ENCODE measurements around the gene GRIN2C. TPM values are rescaled to one million over a fixed set of nuclear protein-coding genes. Genes with fewer than 3 reads are reported as not detected.

Gene GRIN2C
- total and polyA plus RNA-seq, 9 of the 15 experiments (the other 6 are each of a cell fraction or from before 2014, with no cell fraction given), result under 0.01 to 0.33 (median 0.10) TPM; not detected in 2

- intact Hi-C loops (cut with micrococcal nuclease) (loop anchor here (10.0 kb wide), 1 partner anchor 161 kb away; no protein-coding TSS in a partner anchor), in situ Hi-C loops (cut with MboI) (no loop called here)
- Histone ChIP-seq H3K4me2 (ENCODE audit: insufficient read depth, low read length) (peak overlapping the region; percentile 90), H3K9me1 (ENCODE audit: control insufficient read depth, insufficient read depth, low read length) (no peaks in the 10 kb centered on the region), H3K27me3 (ENCODE audit: control insufficient read depth in 2 of 2, insufficient read depth in 2 of 2, low read length in 2 of 2) (no peaks in the 10 kb centered on the region), H3K27ac (ENCODE audit: extremely low read depth, low read depth, low read length) (peak overlapping the region; percentile 95), H3K4me3 (peak overlapping the region; percentile 72), H3K9ac (ENCODE audit: insufficient read depth in 1 of 2, low read depth in 2 of 2, low read length in 2 of 2) (peak overlapping the region; percentile 90 to 97), H3K9me3 (replicated peaks; ENCODE audit: control insufficient read depth, insufficient read depth, low read depth, low read length) (no peaks in the 10 kb centered on the region), H2AFZ (ENCODE audit: low read depth, low read length) (peak overlapping the region; percentile 21; the same call in 1 of the 2 replicates), H3K4me1 (replicated peaks in 1 of 2; ENCODE audit: control insufficient read depth in 2 of 2, insufficient read depth in 2 of 2, low read length in 2 of 2) (peaks cover 63 to 65% of the 10 kb centered on the region in 2 experiments), H3K36me3 (ENCODE audit: control insufficient read depth, insufficient read depth, low read length) (peaks cover 16% of the 10 kb centered on the region; the same call in 1 of the 3 replicates), H4K20me1 (replicated peaks; ENCODE audit: control insufficient read depth, insufficient read depth, low read length) (no peaks in the 10 kb centered on the region; the same call in 1 of the 2 replicates), H3K79me2 (ENCODE audit: control insufficient read depth, insufficient read depth, low read length) (peaks cover 21% of the 10 kb centered on the region)
- DNase-seq (ENCODE audit: extremely low read depth in 1 of 4, low spot score in 3 of 4), result peak in 2 of 4 experiments; percentile 80 to 84
- peak; percentile 91 for FAIRE-seq
- CTCF ChIA-PET (ENCODE audit: low intra/inter-chr PET ratio), result no interaction called here
- POLR2A ChIA-PET, result interaction anchor here (0.7 to 4.2 kb wide), 9 partner anchors 13 to 906 kb away, joined by 3 to 62 read pairs (median 3); partner anchors contain the start of gene GRIN2C
- 26% methylated on average over 5 of the region's 6 CpGs for WGBS (ENCODE audit: insufficient coverage, low coverage, missing lambda C conversion rate)
- ATAC-seq, result peak; percentile 65
- no TSS peak for BruUV-seq (replicated peaks)
- TF ChIP-seq ZFX (CRISPR knock-in tag; IDR thresholded peaks at IDR 0.05), result no peak; the same call in none of the 2 replicates
- TF ChIP-seq ZNF75A (CRISPR knock-in tag; IDR thresholded peaks at IDR 0.05), result 0 out of 2 replicates have a peak, but pooled peaks have one; percentile 6
- TF ChIP-seq NFE2 (IDR thresholded peaks at IDR 0.05; ENCODE audit: low read depth), result peak; percentile 7; the same call in 1 of the 2 replicates
- TF ChIP-seq ASH1L (IDR thresholded peaks at IDR 0.05; ENCODE audit: borderline replicate concordance, low read depth, partially characterized antibody), result peak; percentile 37
- TF ChIP-seq MCM2 (IDR thresholded peaks at IDR 0.05; ENCODE audit: low read depth), result no peak
- TF ChIP-seq TBP (optimal IDR thresholded peaks at IDR 0.05; ENCODE audit: low read depth, low read length), result peak; percentile 58
- 0 out of 2 replicates have a peak, but pooled peaks have one; percentile 28 for TF ChIP-seq EHMT2 (IDR thresholded peaks at IDR 0.05)
- 0 out of 2 replicates have a peak, but pooled peaks have one; percentile 30 for TF ChIP-seq ETV5 (CRISPR knock-in tag; IDR thresholded peaks at IDR 0.05; ENCODE audit: low read depth)
- no peak for TF ChIP-seq ZNF354B (CRISPR knock-in tag; IDR thresholded peaks at IDR 0.05)
- TF ChIP-seq NFYB (IDR thresholded peaks at IDR 0.05; ENCODE audit: extremely low read depth, insufficient read length), result peak; percentile 70
- TF ChIP-seq YY1 (IDR thresholded peaks at IDR 0.05; ENCODE audit: borderline replicate concordance in 1 of 3, control insufficient read depth in 1 of 3, extremely low read depth in 1 of 3, insufficient read depth in 3 of 3, insufficient read length in 1 of 3, insufficient replicate concordance in 2 of 3, low read depth in 1 of 3, low read length in 2 of 3), result peak in 1 of 3 experiments; percentile 76
- peak; percentile 49; the same call in 1 of the 2 replicates for TF ChIP-seq NBN (IDR thresholded peaks at IDR 0.05; ENCODE audit: low read depth)
- TF ChIP-seq ZC3H11A (IDR thresholded peaks at IDR 0.05; ENCODE audit: low read depth, low read length), result no peak
- TF ChIP-seq SMAD3 (CRISPR knock-in tag; conservative IDR thresholded peaks at IDR 0.05), result 0 out of 2 replicates have a peak, but pooled peaks have one; percentile 22
- peak; percentile 47; the same call in 1 of the 2 replicates for TF ChIP-seq PHB2 (IDR thresholded peaks at IDR 0.05; ENCODE audit: low read depth)
- peak in 1 of 2 experiments; percentile 55; a peak in 2 of 4 replicates for TF ChIP-seq ARNT (IDR thresholded peaks at IDR 0.05)
- TF ChIP-seq FOXA1 (IDR thresholded peaks at IDR 0.05; ENCODE audit: borderline replicate concordance), result no peak
- no peak for TF ChIP-seq PYGO2 (tag; IDR thresholded peaks at IDR 0.05)
- no peak for TF ChIP-seq MYC (IDR thresholded peaks at IDR 0.05; ENCODE audit: low read depth, low read length)
- TF ChIP-seq MYC (CRISPR knock-in tag; IDR thresholded peaks at IDR 0.05; ENCODE audit: borderline replicate concordance, low read depth), result peak; percentile 10; the same call in 1 of the 2 replicates
- TF ChIP-seq SMARCA4 (IDR thresholded peaks at IDR 0.05), result 0 out of 2 replicates have a peak, but pooled peaks have one; percentile 42
- peak; percentile 71; the same call in 1 of the 2 replicates for TF ChIP-seq NFRKB (IDR thresholded peaks at IDR 0.05; ENCODE audit: low read depth)
- 0 out of 4 replicates have a peak, but pooled peaks of 1 of the 2 experiments have one; percentile 29 for TF ChIP-seq KDM1A (IDR thresholded peaks at IDR 0.05)
- no peak for TF ChIP-seq GATAD2A (IDR thresholded peaks at IDR 0.05)
- no peak for TF ChIP-seq MXI1 (IDR thresholded peaks at IDR 0.05; ENCODE audit: low read depth, low read length)
- no peak for TF ChIP-seq CREM (IDR thresholded peaks at IDR 0.05; ENCODE audit: low read depth)
Measured at GRCh38 chr17:74873874-74874614, 14.4 kb upstream of the GRIN2C start.

Data from K562 (cell line).